Keratinocyte (primary cell): ENCODE measurements around the gene TAF11. TPM values are rescaled to one million over a fixed set of nuclear protein-coding genes. Genes with fewer than 3 reads are reported as not detected.

Experiments used
- DNase-seq: peaks from one replicate; pipeline ENCODE4 v3.0.0-alpha.2; 2011; ENCODE audit warnings: low read depth, missing footprints, low spot score
- FAIRE-seq: peaks from 2 replicates; lab custom pipeline; 2011; peaks lifted over from hg19 to GRCh38; lab: Jason Lieb, UNC
- H2AFZ ChIP-seq: 2 replicates; pipeline ENCODE4 v1.6.0; 2012; ENCODE audit warnings: low read length, control low read depth, inconsistent platforms; ENCODE audit not compliant: control insufficient read depth
- H3K27ac ChIP-seq: 2 replicates; pipeline ENCODE4 v1.5.1; 2011; ENCODE audit warnings: low read length; ENCODE audit not compliant: control insufficient read depth, insufficient read depth
- H3K27me3 ChIP-seq: 3 replicates; pipeline ENCODE4 v1.6.0; 2011; ENCODE audit warnings: low read length; ENCODE audit not compliant: control insufficient read depth, insufficient read depth; ENCODE audit errors: extremely low read depth
- H3K36me3 ChIP-seq, 2 experiments: 2 replicates in 1 of 2; 3 replicates in 1 of 2; pipeline ENCODE4 v1.5.1; 2011; ENCODE audit warnings: low read length in 2 of 2, mild to moderate bottlenecking in 1 of 2; ENCODE audit not compliant: control insufficient read depth in 2 of 2, insufficient read depth in 2 of 2; ENCODE audit errors: extremely low read depth in 1 of 2
- H3K4me1 ChIP-seq: 3 replicates; pipeline ENCODE4 v1.5.1; 2011; ENCODE audit warnings: low read length; ENCODE audit not compliant: control insufficient read depth, insufficient read depth; ENCODE audit errors: extremely low read depth
- H3K4me2 ChIP-seq: 3 replicates; pipeline ENCODE4 v1.6.0; 2011; ENCODE audit warnings: low read depth, low read length; ENCODE audit not compliant: control insufficient read depth, insufficient read depth; ENCODE audit errors: extremely low read depth
- H3K4me3 ChIP-seq, 3 experiments: fragments of 200-600 bp in 1 of 3; sonication (generic) in 1 of 3; 2 replicates in 2 of 3; 3 replicates in 1 of 3; pipeline ENCODE4 v1.5.1; 2011 to 2016; ENCODE audit warnings: low read length in 3 of 3, mild to moderate bottlenecking in 3 of 3, control low read depth in 2 of 3, inconsistent platforms in 1 of 3, low read depth in 1 of 3, mixed read lengths in 1 of 3, mixed run types in 1 of 3, moderate library complexity in 1 of 3; ENCODE audit not compliant: control insufficient read depth in 2 of 3, insufficient read depth in 2 of 3; ENCODE audit errors: extremely low read depth in 1 of 3
- H3K79me2 ChIP-seq: 2 replicates; pipeline ENCODE4 v1.6.0; 2012; ENCODE audit warnings: low read length; ENCODE audit not compliant: control insufficient read depth, insufficient read depth
- H3K9ac ChIP-seq: 3 replicates; pipeline ENCODE4 v1.6.0; 2011; ENCODE audit warnings: low read length; ENCODE audit not compliant: control insufficient read depth, insufficient read depth; ENCODE audit errors: extremely low read depth
- H3K9me1 ChIP-seq: 3 replicates; pipeline ENCODE4 v1.6.0; 2011; ENCODE audit warnings: low read length; ENCODE audit not compliant: control insufficient read depth, insufficient read depth; ENCODE audit errors: extremely low read depth
- H3K9me3 ChIP-seq: 2 replicates; pipeline ENCODE4 v1.5.1; 2012; ENCODE audit warnings: low read depth, low read length; ENCODE audit not compliant: control insufficient read depth
- H4K20me1 ChIP-seq: 3 replicates; pipeline ENCODE4 v1.6.0; 2011; ENCODE audit warnings: low read length; ENCODE audit not compliant: control insufficient read depth, insufficient read depth; ENCODE audit errors: extremely low read depth
- CTCF ChIP-seq, 3 experiments: IDR thresholded peaks in 1 of 3; conservative IDR thresholded peaks in 1 of 3; optimal IDR thresholded peaks in 1 of 3; 2 replicates in 2 of 3; 3 replicates in 1 of 3; pipeline versions ENCODE3 to v1.5.1; 2011; ENCODE audit warnings: low read length in 3 of 3, mild to moderate bottlenecking in 3 of 3, moderate library complexity in 2 of 3, control low read depth in 1 of 3, inconsistent platforms in 1 of 3; ENCODE audit not compliant: insufficient read depth in 2 of 3; ENCODE audit errors: extremely low read depth in 1 of 3
- EZH2 ChIP-seq: IDR thresholded peaks from one replicate; pipeline ENCODE4 v1.6.1; 2012; ENCODE audit warnings: inconsistent platforms, mild to moderate bottlenecking, low read length, moderate library complexity
- dilution Hi-C: fragments of 300-500 bp; cut with MboI; formaldehyde crosslinking; loops from one replicate; pipeline ENCODE4 v1.7.0; 2020; ENCODE audit warnings: low sequenced_read_pairs; ENCODE audit not compliant: extremely low pct_ligation_motif_present
- polyA plus RNA-seq, 5 experiments: library from polyadenylated mRNA; depleted of rRNA in 3 of 5; stranded (reverse) in 3 of 5; stranded (forward) in 1 of 5; unstranded in 1 of 5; fragments of >200 nt; gene quantifications; 1 replicate in 1 of 5; 2 replicates in 3 of 5; 3 replicates in 1 of 5; pipeline versions ENCODE4 v1.2.1 to v1.2.3, GENCODE V29; 2011 to 2012; ENCODE audit warnings: missing spikeins in 2 of 5, low read depth in 1 of 5, low replicate concordance in 1 of 5

The TAF11 gene
- polyA plus RNA-seq, 1 donor (not counting 4 experiments of a cell fraction or from before 2014, with no cell fraction given), result 31.5 TPM

DNA sequence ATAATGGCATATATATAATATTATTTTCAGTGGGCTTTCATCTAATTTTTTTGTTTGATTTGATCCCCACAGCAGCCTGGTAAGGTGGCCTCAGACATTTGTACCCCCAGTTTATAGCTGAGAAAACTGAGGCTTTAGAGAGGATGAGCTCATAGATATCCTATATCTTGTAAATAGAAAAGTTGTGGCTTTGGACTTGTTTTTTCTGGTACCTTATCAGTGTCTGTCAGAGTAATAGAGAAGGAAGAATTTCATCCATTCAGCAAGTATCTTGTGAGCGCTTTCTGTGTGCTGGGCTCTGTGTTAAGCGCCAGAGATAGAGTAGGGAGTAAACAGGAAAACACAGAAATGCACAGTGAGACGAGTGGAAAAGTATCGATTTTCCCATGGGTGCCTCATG, 27.9 kb downstream of the TAF11 start:
- no peak for TF ChIP-seq EZH2
- TF ChIP-seq CTCF (optimal IDR thresholded peaks at IDR 0.05 in 1 of 3, IDR thresholded peaks at IDR 0.05 in 1 of 3, conservative IDR thresholded peaks at IDR 0.05 in 1 of 3; ENCODE audit: extremely low read depth in 1 of 3, insufficient read depth in 2 of 3, low read length in 3 of 3), result no peak

DNA sequence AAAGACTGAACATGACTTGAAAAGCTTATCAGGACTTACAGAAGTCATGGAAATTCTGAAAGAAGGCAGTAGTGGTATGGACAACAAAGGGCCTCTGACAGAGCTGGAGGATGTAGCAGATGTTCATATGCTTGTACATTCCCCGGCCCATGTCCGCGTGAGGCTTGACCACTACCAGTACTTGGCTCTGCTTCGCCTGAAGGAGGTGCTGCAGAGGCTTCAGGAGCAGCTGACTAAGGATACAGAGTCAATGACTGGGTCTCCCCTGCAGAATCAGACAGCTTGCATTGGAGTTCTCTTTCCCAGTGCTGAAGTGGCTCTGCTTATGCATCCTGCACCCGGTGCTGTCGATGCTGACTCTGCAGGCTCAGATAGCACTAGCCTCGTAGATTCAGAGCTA, 29.2 kb downstream of the TAF11 start:
- H3K36me3 ChIP-seq, result peaks cover 2 to 11% of the 10 kb centered on the region in 2 experiments
- no peaks in the 10 kb centered on the region for H3K9me3 ChIP-seq
- no peak overlapping the region for H3K4me2 ChIP-seq
- no peak overlapping the region for H3K9ac ChIP-seq
- dilution Hi-C loops, result no loop called here
- DNase-seq, result no peak
- H3K27me3 ChIP-seq, result no peaks in the 10 kb centered on the region
- TF ChIP-seq EZH2 (no peak), CTCF (optimal IDR thresholded peaks at IDR 0.05 in 1 of 3, IDR thresholded peaks at IDR 0.05 in 1 of 3, conservative IDR thresholded peaks at IDR 0.05 in 1 of 3; ENCODE audit: extremely low read depth in 1 of 3, insufficient read depth in 2 of 3, low read length in 3 of 3) (no peak)
- no peak overlapping the region for H2AFZ ChIP-seq
- H3K79me2 ChIP-seq, result no peaks in the 10 kb centered on the region
- no peaks in the 10 kb centered on the region for H3K4me1 ChIP-seq
- no peak for FAIRE-seq
- H3K27ac ChIP-seq, result no peak overlapping the region
- H3K4me3 ChIP-seq, result no peak overlapping the region
- H3K9me1 ChIP-seq, result no peaks in the 10 kb centered on the region
- no peaks in the 10 kb centered on the region for H4K20me1 ChIP-seq

More for the DNA sequence above, 27.9 kb downstream of the TAF11 start:
- Histone ChIP-seq H3K4me1 (no peaks in the 10 kb centered on the region), H3K9me3 (no peaks in the 10 kb centered on the region), H4K20me1 (no peaks in the 10 kb centered on the region), H3K4me3 (no peak overlapping the region), H2AFZ (no peak overlapping the region), H3K27ac (no peak overlapping the region), H3K27me3 (no peaks in the 10 kb centered on the region), H3K36me3 (peaks cover 2 to 11% of the 10 kb centered on the region in 2 experiments), H3K9ac (no peak overlapping the region), H3K9me1 (no peaks in the 10 kb centered on the region), H3K79me2 (no peaks in the 10 kb centered on the region), H3K4me2 (no peak overlapping the region)
- FAIRE-seq, result no peak
- DNase-seq, result no peak
- dilution Hi-C loops, result no loop called here
